ENCODE measurements around the gene PROKR1.

The PROKR1 gene

GRCh38 chr2:68700560-68700959, 57.2 kb downstream of the PROKR1 start:
- no peak for DNase-seq

DNA sequence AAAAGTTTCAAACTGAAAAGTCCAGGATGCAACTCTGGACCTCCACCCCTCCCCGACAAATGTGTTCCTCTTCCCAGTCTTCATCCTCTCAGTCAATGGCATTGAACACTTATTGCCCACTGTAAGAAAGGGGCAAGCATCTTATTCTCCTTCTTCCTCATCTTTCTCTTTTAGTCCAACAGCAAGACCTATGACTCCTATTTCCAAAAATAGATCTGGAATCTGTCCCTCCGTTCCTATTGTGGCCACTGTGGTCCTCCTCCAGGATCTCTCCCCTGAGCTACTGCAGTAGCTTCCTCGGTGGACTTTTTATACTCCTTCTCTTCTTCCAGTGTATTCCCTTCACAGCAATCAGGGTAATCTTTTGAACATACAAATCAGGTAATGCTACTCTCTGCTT, 63.3 kb downstream of the PROKR1 start:
- no peak for DNase-seq

Measured in T-helper 9 cell (primary cell).